Fibroblast of mammary gland (primary cell): ENCODE results near the gene SP2.

ENCODE experiments used
- DNase-seq: peaks from one replicate; pipeline ENCODE4 v3.0.0-alpha.2; 2010; ENCODE audit warnings: low read depth
- H3K4me3 ChIP-seq: 2 replicates; pipeline ENCODE4 v1.5.1; 2011; ENCODE audit warnings: low read depth, mild to moderate bottlenecking, low read length, moderate library complexity; ENCODE audit not compliant: control insufficient read depth
- CTCF ChIP-seq: conservative IDR thresholded peaks from 2 replicates; pipeline ENCODE4 v1.5.1; 2011; ENCODE audit warnings: low read depth, low read length, inconsistent platforms; ENCODE audit not compliant: control insufficient read depth, insufficient read depth

Gene SP2

GRCh38 chr17:47949946-47950345, 53.9 kb downstream of the SP2 start:
- no peak overlapping the region for H3K4me3 ChIP-seq

GRCh38 chr17:47950448-47950847, 54.4 kb downstream of the SP2 start:
- TF ChIP-seq CTCF, result no peak
- no peak overlapping the region for H3K4me3 ChIP-seq
- no peak for DNase-seq

More at GRCh38 chr17:47949946-47950345, 53.9 kb downstream of the SP2 start:
- DNase-seq, result no peak
- TF ChIP-seq CTCF, result no peak

GRCh38 chr17:47952171-47953021, 56.4 kb downstream of the SP2 start:
- DNase-seq, result no peak
- no peak for TF ChIP-seq CTCF
- no peak overlapping the region for H3K4me3 ChIP-seq

- no peak overlapping the region for H3K4me3 ChIP-seq
- DNase-seq, result no peak
- no peak for TF ChIP-seq CTCF
These were observed 57.9 kb downstream of the SP2 start for GRCh38 chr17:47953909-47954308.

GRCh38 chr17:47955497-47956461, 59.7 kb downstream of the SP2 start:
- TF ChIP-seq CTCF, result no peak
- no peak for DNase-seq
- H3K4me3 ChIP-seq, result no peak overlapping the region

GRCh38 chr17:47956791-47957590, 61.0 kb downstream of the SP2 start:
- TF ChIP-seq CTCF, result no peak
- H3K4me3 ChIP-seq, result no peak overlapping the region
- no peak for DNase-seq
